Activated CD4-positive, alpha-beta T cell treated with anti-CD3 and anti-CD28 coated beads for 24 hours (primary cell): ENCODE measurements around the gene CTDSPL.

Source experiments
- DNase-seq, 2 donors: peaks; one replicate each; pipeline ENCODE4 v3.0.0-alpha.2; 2020; ENCODE audit warnings: low read depth in 2 of 2

The CTDSPL gene

GRCh38 chr3:37913522-37913921, 51.8 kb downstream of the CTDSPL start:
- DNase-seq: no peak

GRCh38 chr3:37916685-37917084, 55.0 kb downstream of the CTDSPL start:
- DNase-seq: no peak

GRCh38 chr3:37918627-37919026, 56.9 kb downstream of the CTDSPL start:
- no peak for DNase-seq

- DNase-seq: no peak
Observed at GRCh38 chr3:37920156-37920699, 58.5 kb downstream of the CTDSPL start.

GRCh38 chr3:37921025-37921424, 59.3 kb downstream of the CTDSPL start:
- no peak for DNase-seq

- DNase-seq: no peak
Observed at GRCh38 chr3:37922721-37923568, 61.3 kb downstream of the CTDSPL start.

- no peak for DNase-seq
Observed at GRCh38 chr3:37923569-37924040, 61.9 kb downstream of the CTDSPL start.

- no peak for DNase-seq
Observed at GRCh38 chr3:37924453-37924852, 62.8 kb downstream of the CTDSPL start.

GRCh38 chr3:37925157-37925556, 63.5 kb downstream of the CTDSPL start:
- no peak for DNase-seq

GRCh38 chr3:37926611-37927010, 64.9 kb downstream of the CTDSPL start:
- no peak for DNase-seq

GRCh38 chr3:37930495-37930894, 68.8 kb downstream of the CTDSPL start:
- DNase-seq: no peak

GRCh38 chr3:37932505-37932904, 70.8 kb downstream of the CTDSPL start:
- DNase-seq: no peak

GRCh38 chr3:37934631-37935289, 73.1 kb downstream of the CTDSPL start:
- no peak for DNase-seq

GRCh38 chr3:37935290-37935668, 73.6 kb downstream of the CTDSPL start:
- DNase-seq: no peak

GRCh38 chr3:37935756-37936666, 74.3 kb downstream of the CTDSPL start:
- no peak for DNase-seq

- no peak for DNase-seq
Observed at GRCh38 chr3:37937156-37937555, 75.5 kb downstream of the CTDSPL start.

- DNase-seq: no peak
Observed at GRCh38 chr3:37938011-37938410, 76.3 kb downstream of the CTDSPL start.

GRCh38 chr3:37940242-37940908, 78.7 kb downstream of the CTDSPL start:
- DNase-seq: no peak

GRCh38 chr3:37941608-37942508, 80.2 kb downstream of the CTDSPL start:
- no peak for DNase-seq

- DNase-seq: no peak
Observed at GRCh38 chr3:37942646-37943045, 81.0 kb downstream of the CTDSPL start.
